HEK293T (cell line): ENCODE results near the gene GATA2.

Experiments used
- CTCF ChIA-PET: fragments of 350-600 bp; formaldehyde crosslinking; extraction: SDS; loops from one replicate; lab custom pipeline; 2021; ENCODE audit warnings: antibody characterized with exemption, inconsistent platforms; lab: Yijun Ruan, JAX
- POLR2A ChIA-PET: fragments of 350-600 bp; formaldehyde crosslinking; extraction: SDS; loops from one replicate; lab custom pipeline; 2020; ENCODE audit warnings: antibody characterized with exemption, inconsistent platforms; lab: Yijun Ruan, JAX
- DNase-seq: peaks from one replicate; pipeline ENCODE4 v3.0.0; 2012; ENCODE audit warnings: mixed read lengths; ENCODE audit errors: extremely low spot score
- ARNT ChIP-seq: fragments of 450-650 bp; IDR thresholded peaks from 2 replicates; pipeline ENCODE4 v1.6.1; 2017; ENCODE audit warnings: mild to moderate bottlenecking
- BHLHE40 ChIP-seq: fragments of 450-650 bp; IDR thresholded peaks from 2 replicates; pipeline ENCODE4 v1.6.1; 2016; ENCODE audit warnings: mild to moderate bottlenecking, moderate library complexity, borderline replicate concordance
- CTBP1 ChIP-seq: fragments of 450-650 bp; IDR thresholded peaks from 2 replicates; pipeline ENCODE4 v1.6.1; 2016; ENCODE audit warnings: borderline replicate concordance
- ELF4 ChIP-seq: fragments of 450-650 bp; IDR thresholded peaks from 2 replicates; pipeline ENCODE4 v1.6.1; 2017; ENCODE audit warnings: antibody characterized with exemption
- FOXA1 ChIP-seq: fragments of 450-650 bp; IDR thresholded peaks from 2 replicates; pipeline ENCODE4 v1.6.1; 2016; ENCODE audit warnings: mild to moderate bottlenecking
- FOXK2 ChIP-seq: fragments of 450-650 bp; IDR thresholded peaks from 2 replicates; pipeline ENCODE4 v1.6.1; 2016; ENCODE audit warnings: mild to moderate bottlenecking
- FOXM1 ChIP-seq: fragments of 450-650 bp; IDR thresholded peaks from 2 replicates; pipeline ENCODE4 v1.6.1; 2017; ENCODE audit warnings: mild to moderate bottlenecking, borderline replicate concordance
- HDGF ChIP-seq: fragments of 450-650 bp; IDR thresholded peaks from 2 replicates; pipeline ENCODE4 v1.6.1; 2017; ENCODE audit warnings: antibody characterized with exemption, borderline replicate concordance
- L3MBTL2 ChIP-seq: fragments of 450-650 bp; conservative IDR thresholded peaks from 2 replicates; pipeline ENCODE4 v1.6.1; 2016; ENCODE audit warnings: mild to moderate bottlenecking
- LEF1 ChIP-seq: fragments of 450-650 bp; IDR thresholded peaks from 2 replicates; pipeline ENCODE4 v1.6.1; 2017; ENCODE audit warnings: mild to moderate bottlenecking, borderline replicate concordance
- NFRKB ChIP-seq: fragments of 450-650 bp; IDR thresholded peaks from 2 replicates; pipeline ENCODE4 v1.6.1; 2016; ENCODE audit warnings: mild to moderate bottlenecking, moderate library complexity
- PKNOX1 ChIP-seq: fragments of 450-650 bp; IDR thresholded peaks from 2 replicates; pipeline ENCODE4 v1.6.1; 2016
- SP1 ChIP-seq: fragments of 450-650 bp; IDR thresholded peaks from 2 replicates; pipeline ENCODE4 v1.6.1; 2017
- SUZ12 ChIP-seq: fragments of 450-650 bp; IDR thresholded peaks from 2 replicates; pipeline ENCODE4 v1.6.1; 2016; ENCODE audit warnings: mild to moderate bottlenecking
- TARDBP ChIP-seq: fragments of 450-650 bp; IDR thresholded peaks from 2 replicates; pipeline ENCODE4 v1.6.1; 2016
- ZNF384 ChIP-seq: fragments of 450-650 bp; IDR thresholded peaks from 2 replicates; pipeline ENCODE4 v1.6.1; 2016

The GATA2 gene

GRCh38 chr3:128505771-128506170 is 12.8 kb upstream of the GATA2 start:
- DNase-seq, result no peak
- CTCF ChIA-PET, result no interaction called here
- POLR2A ChIA-PET, result no interaction called here
- no peak for TF ChIP-seq PKNOX1
- TF ChIP-seq SP1, result no peak
- TF ChIP-seq TARDBP, result no peak
- no peak for TF ChIP-seq HDGF
- TF ChIP-seq BHLHE40, result no peak
- no peak for TF ChIP-seq SUZ12
- TF ChIP-seq ELF4, result no peak
- TF ChIP-seq NFRKB, result no peak
- no peak for TF ChIP-seq ARNT
- TF ChIP-seq LEF1, result no peak
- no peak for TF ChIP-seq L3MBTL2
- TF ChIP-seq FOXA1, result no peak
- TF ChIP-seq FOXM1, result no peak
- no peak for TF ChIP-seq ZNF384
- no peak for TF ChIP-seq FOXK2
- no peak for TF ChIP-seq CTBP1

- CTCF ChIA-PET, result no interaction called here
- no peak for TF ChIP-seq SP1
- no peak for TF ChIP-seq ZNF384
- no peak for TF ChIP-seq FOXM1
- no peak for TF ChIP-seq FOXA1
- no peak for TF ChIP-seq LEF1
- TF ChIP-seq NFRKB, result no peak
- TF ChIP-seq L3MBTL2, result no peak
- TF ChIP-seq CTBP1, result no peak
- no peak for TF ChIP-seq FOXK2
- TF ChIP-seq SUZ12, result no peak
- TF ChIP-seq TARDBP, result no peak
- TF ChIP-seq HDGF, result no peak
- TF ChIP-seq PKNOX1, result no peak
- DNase-seq, result no peak
- POLR2A ChIA-PET, result no interaction called here
These were observed 12.1 kb upstream of the GATA2 start for GRCh38 chr3:128504963-128505730.

GRCh38 chr3:128504533-128504915 is 11.5 kb upstream of the GATA2 start:
- TF ChIP-seq NFRKB, result no peak
- no peak for TF ChIP-seq BHLHE40
- TF ChIP-seq SP1, result no peak
- no peak for TF ChIP-seq ZNF384
- TF ChIP-seq ELF4, result no peak
- no peak for TF ChIP-seq CTBP1
- TF ChIP-seq FOXM1, result no peak
- POLR2A ChIA-PET, result no interaction called here
- DNase-seq, result no peak
- CTCF ChIA-PET, result no interaction called here

GRCh38 chr3:128503751-128504532 is 10.9 kb upstream of the GATA2 start:
- no peak for DNase-seq
- CTCF ChIA-PET, result no interaction called here
- TF ChIP-seq ELF4, result no peak
- TF ChIP-seq BHLHE40, result no peak
- no peak for TF ChIP-seq FOXA1
- no peak for TF ChIP-seq PKNOX1
- TF ChIP-seq SP1, result no peak
- no peak for TF ChIP-seq L3MBTL2
- no peak for TF ChIP-seq TARDBP
- TF ChIP-seq SUZ12, result no peak
- TF ChIP-seq FOXM1, result no peak
- TF ChIP-seq FOXK2, result no peak
- TF ChIP-seq ARNT, result no peak
- TF ChIP-seq NFRKB, result no peak
- TF ChIP-seq CTBP1, result no peak
- TF ChIP-seq LEF1, result no peak
- no peak for TF ChIP-seq HDGF
- no peak for TF ChIP-seq ZNF384
- POLR2A ChIA-PET, result no interaction called here

- ChIA-PET POLR2A (no interaction called here), CTCF (no interaction called here)
- DNase-seq, result no peak
- TF ChIP-seq CTBP1 (no peak), FOXA1 (no peak), FOXK2 (no peak), ZNF384 (no peak), L3MBTL2 (no peak), TARDBP (no peak), FOXM1 (no peak), LEF1 (no peak), BHLHE40 (no peak)
These were observed 10.2 kb upstream of the GATA2 start for GRCh38 chr3:128503164-128503651.
